Astrocyte of the hippocampus (primary cell): ENCODE measurements around the gene FANCM.
"Not testable (repeated sequence)": the region's sequence is repeated elsewhere in the genome, so short reads cannot be mapped to it uniquely, and the experiment has no call there.

ENCODE experiments used
- DNase-seq: peaks from one replicate; pipeline ENCODE4 v3.0.0; 2011; ENCODE audit warnings: low read depth, low spot score

FANCM gene

GRCh38 chr14:45144658-45145057 lies 8.9 kb downstream of the FANCM start:
- DNase-seq, result no peak

GRCh38 chr14:45145214-45145613 lies 9.5 kb downstream of the FANCM start:
- no peak for DNase-seq

GRCh38 chr14:45149602-45150001 lies 13.9 kb downstream of the FANCM start:
- DNase-seq, result no peak

GRCh38 chr14:45150386-45150890 lies 14.7 kb downstream of the FANCM start:
- no peak for DNase-seq

GRCh38 chr14:45156067-45156466 lies 20.3 kb downstream of the FANCM start:
- DNase-seq, result peak; percentile 10

- no peak for DNase-seq
Measured at GRCh38 chr14:45169906-45170305, 34.2 kb downstream of the FANCM start.

GRCh38 chr14:45177076-45177475 lies 41.3 kb downstream of the FANCM start:
- DNase-seq, result no peak

- peak; percentile 19 for DNase-seq
Measured at GRCh38 chr14:45181329-45181728, 45.6 kb downstream of the FANCM start.

GRCh38 chr14:45181806-45182205 lies 46.1 kb downstream of the FANCM start:
- no peak for DNase-seq

GRCh38 chr14:45185100-45185814 lies 49.5 kb downstream of the FANCM start:
- DNase-seq, result no peak

GRCh38 chr14:45194964-45195363 lies 59.2 kb downstream of the FANCM start:
- no peak for DNase-seq

- peak; percentile 91 for DNase-seq
Measured at GRCh38 chr14:45198551-45198950, 62.8 kb downstream of the FANCM start.

- DNase-seq, result peak; percentile 76
Measured at GRCh38 chr14:45199230-45199629, 63.5 kb downstream of the FANCM start.

GRCh38 chr14:45201905-45202304 lies 66.2 kb downstream of the FANCM start:
- DNase-seq, result peak; percentile 13

- no peak for DNase-seq
Measured at GRCh38 chr14:45204241-45204640, 68.5 kb downstream of the FANCM start.

- DNase-seq, result no peak
Measured at GRCh38 chr14:45210159-45210558, 74.4 kb downstream of the FANCM start.

- DNase-seq, result peak; percentile 38
Measured at GRCh38 chr14:45211295-45211694, 75.6 kb downstream of the FANCM start.

GRCh38 chr14:45212231-45212630 lies 76.5 kb downstream of the FANCM start:
- DNase-seq, result no peak

GRCh38 chr14:45213716-45214115 lies 78.0 kb downstream of the FANCM start:
- not testable (repeated sequence) for DNase-seq

- DNase-seq, result not testable (repeated sequence)
Measured at GRCh38 chr14:45214341-45214740, 78.6 kb downstream of the FANCM start.

- no peak for DNase-seq
Measured at GRCh38 chr14:45222485-45223262, 86.9 kb downstream of the FANCM start.

- no peak for DNase-seq
Measured at GRCh38 chr14:45227566-45227965, 91.8 kb downstream of the FANCM start.

GRCh38 chr14:45238988-45239387 lies 103.3 kb downstream of the FANCM start:
- DNase-seq, result no peak
